Measurements from ENCODE around the gene SLC25A47.

DNA sequence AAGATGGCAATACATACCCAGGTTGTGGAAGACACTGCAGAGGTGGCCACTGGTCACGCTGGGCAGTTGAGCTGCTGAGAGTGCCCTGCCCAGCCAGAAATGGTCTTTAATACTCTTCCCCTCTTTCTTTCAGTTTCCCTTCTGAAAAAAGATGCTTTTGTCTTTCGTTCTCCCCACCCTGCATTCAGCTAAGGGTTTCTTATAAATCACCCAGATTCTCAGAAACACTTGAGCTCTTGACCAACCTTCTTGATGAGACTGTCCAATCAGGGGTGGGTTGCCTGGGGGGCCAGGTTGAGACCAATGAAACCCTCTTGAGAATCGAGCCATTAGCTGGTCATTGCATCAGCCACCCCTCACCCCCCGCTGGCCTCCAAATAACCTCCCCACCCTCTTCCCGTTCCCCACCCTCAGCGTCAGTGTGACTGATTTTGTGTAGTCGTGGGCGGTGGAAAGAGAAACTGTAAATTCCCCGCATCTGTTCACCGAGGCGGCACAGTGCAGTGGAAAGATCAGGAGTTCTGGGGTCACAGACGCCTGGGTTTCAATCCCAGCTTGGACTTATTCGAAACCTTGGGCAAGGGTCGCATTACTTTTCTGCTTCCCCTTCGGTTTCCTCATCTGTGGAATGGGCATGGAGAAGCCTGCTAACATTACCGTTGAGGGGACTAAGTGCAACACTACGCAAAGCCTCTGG is 52.3 kb downstream of the SLC25A47 start:
- TF ChIP-seq POLR2A (IDR thresholded peaks at IDR 0.05) = no peak
- TF ChIP-seq, protein P1, sequence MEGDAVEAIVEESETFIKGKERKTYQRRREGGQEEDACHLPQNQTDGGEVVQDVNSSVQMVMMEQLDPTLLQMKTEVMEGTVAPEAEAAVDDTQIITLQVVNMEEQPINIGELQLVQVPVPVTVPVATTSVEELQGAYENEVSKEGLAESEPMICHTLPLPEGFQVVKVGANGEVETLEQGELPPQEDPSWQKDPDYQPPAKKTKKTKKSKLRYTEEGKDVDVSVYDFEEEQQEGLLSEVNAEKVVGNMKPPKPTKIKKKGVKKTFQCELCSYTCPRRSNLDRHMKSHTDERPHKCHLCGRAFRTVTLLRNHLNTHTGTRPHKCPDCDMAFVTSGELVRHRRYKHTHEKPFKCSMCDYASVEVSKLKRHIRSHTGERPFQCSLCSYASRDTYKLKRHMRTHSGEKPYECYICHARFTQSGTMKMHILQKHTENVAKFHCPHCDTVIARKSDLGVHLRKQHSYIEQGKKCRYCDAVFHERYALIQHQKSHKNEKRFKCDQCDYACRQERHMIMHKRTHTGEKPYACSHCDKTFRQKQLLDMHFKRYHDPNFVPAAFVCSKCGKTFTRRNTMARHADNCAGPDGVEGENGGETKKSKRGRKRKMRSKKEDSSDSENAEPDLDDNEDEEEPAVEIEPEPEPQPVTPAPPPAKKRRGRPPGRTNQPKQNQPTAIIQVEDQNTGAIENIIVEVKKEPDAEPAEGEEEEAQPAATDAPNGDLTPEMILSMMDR (IDR thresholded peaks at IDR 0.05) = no peak
